HG02884 (cell line): ENCODE data around the gene HNF1A.
"Not testable (repeated sequence)": the region's sequence is repeated elsewhere in the genome, so short reads cannot be mapped to it uniquely, and the experiment has no call there.

Experiments used
- ATAC-seq: cut with Tn5 transposase; IDR thresholded peaks from one replicate; pipeline ENCODE4 v1.9.1; 2021; ENCODE audit warnings: mild to moderate bottlenecking, moderate library complexity; ENCODE audit not compliant: unreplicated experiment

The HNF1A gene

GRCh38 chr12:121043067-121043466 is 64.7 kb downstream of the HNF1A start:
- no peak for ATAC-seq

- not testable (repeated sequence) for ATAC-seq
Measured at GRCh38 chr12:121047400-121047799, 69.1 kb downstream of the HNF1A start.

GRCh38 chr12:121048442-121048841 is 70.1 kb downstream of the HNF1A start:
- no peak for ATAC-seq

- no peak for ATAC-seq
Measured at GRCh38 chr12:121050725-121051124, 72.4 kb downstream of the HNF1A start.
